ENCODE measurements around the gene DIP2A. TPM values are rescaled to one million over a fixed set of nuclear protein-coding genes. Genes with fewer than 3 reads are reported as not detected.

The DIP2A gene
- total and polyA plus RNA-seq, 2 experiments from 2014 or later, result 18.5 to 36.3 TPM

Small RNA genes lying within 50 kb of the gene (small RNA-seq; reads per million reads assigned to genes)
- gene RNU6-396P (ENCODE audit: low replicate concordance), result not detected

Other genes starting within 250 kb of the DIP2A start
- 216 and 237 TPM in 2 replicates for gene LSS, start 230.1 kb upstream of the DIP2A start, total RNA-seq (2014; rRNA removed; shearing (Covaris generic))
- gene LSS, start 230.1 kb upstream of the DIP2A start, polyA plus RNA-seq (2016; fragmentation: Nextera tagmentation; extraction: Ambion mirVana), result 49.3 and 55.0 TPM in 2 replicates
- 123 and 167 TPM in 2 replicates for gene MCM3AP, start 173.3 kb upstream of the DIP2A start, total RNA-seq (2014; rRNA removed; shearing (Covaris generic))
- gene MCM3AP, start 173.3 kb upstream of the DIP2A start, polyA plus RNA-seq (2016; fragmentation: Nextera tagmentation; extraction: Ambion mirVana), result 39.2 and 44.4 TPM in 2 replicates
- 31.8 and 33.0 TPM in 2 replicates for gene YBEY, start 172.5 kb upstream of the DIP2A start, total RNA-seq (2014; rRNA removed; shearing (Covaris generic))
- 28.1 and 34.0 TPM in 2 replicates for gene YBEY, start 172.5 kb upstream of the DIP2A start, polyA plus RNA-seq (2016; fragmentation: Nextera tagmentation; extraction: Ambion mirVana)
- gene C21orf58, start 135.0 kb upstream of the DIP2A start, total RNA-seq (2014; rRNA removed; shearing (Covaris generic)), result 14.9 and 17.7 TPM in 2 replicates
- 22.4 and 23.9 TPM in 2 replicates for gene C21orf58, start 135.0 kb upstream of the DIP2A start, polyA plus RNA-seq (2016; fragmentation: Nextera tagmentation; extraction: Ambion mirVana)
- gene PCNT, start 134.7 kb upstream of the DIP2A start, total RNA-seq (2014; rRNA removed; shearing (Covaris generic)), result 38.4 and 39.6 TPM in 2 replicates
- 39.6 and 46.1 TPM in 2 replicates for gene PCNT, start 134.7 kb upstream of the DIP2A start, polyA plus RNA-seq (2016; fragmentation: Nextera tagmentation; extraction: Ambion mirVana)
- 0.23 and 1.5 TPM in 2 replicates for gene S100B, start 146.2 kb downstream of the DIP2A start, total RNA-seq (2014; rRNA removed; shearing (Covaris generic))
- gene S100B, start 146.2 kb downstream of the DIP2A start, polyA plus RNA-seq (2016; fragmentation: Nextera tagmentation; extraction: Ambion mirVana), result 0.96 and 0.97 TPM in 2 replicates
- gene PRMT2, start 176.8 kb downstream of the DIP2A start, total RNA-seq (2014; rRNA removed; shearing (Covaris generic)), result 56.9 and 65.1 TPM in 2 replicates
- gene PRMT2, start 176.8 kb downstream of the DIP2A start, polyA plus RNA-seq (2016; fragmentation: Nextera tagmentation; extraction: Ambion mirVana), result 43.2 and 51.9 TPM in 2 replicates

All from GM23338 (cell line).